ENCODE data around the gene CELSR2. TPM values are rescaled to one million over a fixed set of nuclear protein-coding genes. Genes with fewer than 3 reads are reported as not detected.

The CELSR2 gene
- total and polyA plus RNA-seq, 7 donors = 0.69 to 12.5 (median 6.9) TPM

GRCh38 chr1:109267743-109268300 lies 18.5 kb downstream of the CELSR2 start:
- ATAC-seq (no peak), DNase-seq (peak in 1 of 2 donors; percentile 35)
- WGBS, 3 donors = 82 to 87% (median 86%) methylated on average over 17 of the region's 17 CpGs
- TF ChIP-seq CTCF (IDR thresholded peaks at IDR 0.05) = no peak
- intact Hi-C loops (cut with DNase I) = no loop called here
- H3K4me1 ChIP-seq = no peaks in the 10 kb centered on the region
- no peaks in the 10 kb centered on the region for H3K9me3 ChIP-seq
- H3K36me3 ChIP-seq (ENCODE audit: insufficient read depth in 1 of 2, low read depth in 1 of 2) = peaks cover 0 to 23% of the 10 kb centered on the region in 2 donors
- H3K27ac ChIP-seq = no peak overlapping the region
- H3K4me3 ChIP-seq = no peak overlapping the region
- no peaks in the 10 kb centered on the region for H3K27me3 ChIP-seq (ENCODE audit: insufficient read depth in 3 of 3, low read length in 2 of 3)

- Histone ChIP-seq H3K36me3 (ENCODE audit: insufficient read depth in 1 of 2, low read depth in 1 of 2) (peaks cover 0 to 27% of the 10 kb centered on the region in 2 donors), H3K27me3 (ENCODE audit: insufficient read depth in 3 of 3, low read length in 2 of 3) (no peaks in the 10 kb centered on the region), H3K4me1 (no peaks in the 10 kb centered on the region), H3K4me3 (no peak overlapping the region), H3K9me3 (no peaks in the 10 kb centered on the region), H3K27ac (no peak overlapping the region)
- ATAC-seq (no peak), DNase-seq (peak; percentile 6 to 46)
- intact Hi-C loops (cut with DNase I) = no loop called here
- TF ChIP-seq CTCF (IDR thresholded peaks at IDR 0.05) = no peak
- 85 to 88% (median 85%) methylated on average over 29 of the region's 29 CpGs for WGBS, 3 donors
Observed at GRCh38 chr1:109268431-109269211, 19.3 kb downstream of the CELSR2 start.

- 84 to 90% (median 85%) methylated on average over 33 of the region's 33 CpGs for WGBS, 3 donors
- no peak for TF ChIP-seq CTCF (IDR thresholded peaks at IDR 0.05)
- DNase-seq = peak in 1 of 2 donors; percentile 43
Observed at GRCh38 chr1:109269212-109269980, 20.1 kb downstream of the CELSR2 start.

GRCh38 chr1:109269981-109270622 lies 20.8 kb downstream of the CELSR2 start:
- no peak for ATAC-seq
- intact Hi-C loops (cut with DNase I) = no loop called here
- H3K9me3 ChIP-seq = no peaks in the 10 kb centered on the region
- WGBS, 3 donors = 89 to 95% (median 94%) methylated on average over 17 of the region's 17 CpGs
- H3K36me3 ChIP-seq (ENCODE audit: insufficient read depth in 1 of 2, low read depth in 1 of 2) = peaks cover 0 to 24% of the 10 kb centered on the region in 2 donors
- no peaks in the 10 kb centered on the region for H3K27me3 ChIP-seq (ENCODE audit: insufficient read depth in 3 of 3, low read length in 2 of 3)
- no peak for TF ChIP-seq CTCF (IDR thresholded peaks at IDR 0.05)
- no peak overlapping the region for H3K4me3 ChIP-seq
- no peaks in the 10 kb centered on the region for H3K4me1 ChIP-seq
- peak in 1 of 2 donors; percentile 37 for DNase-seq
- no peak overlapping the region for H3K27ac ChIP-seq

More at GRCh38 chr1:109269212-109269980, 20.1 kb downstream of the CELSR2 start:
- ATAC-seq = no peak
- H3K27me3 ChIP-seq (ENCODE audit: insufficient read depth in 3 of 3, low read length in 2 of 3) = no peaks in the 10 kb centered on the region
- H3K27ac ChIP-seq = no peak overlapping the region
- no peaks in the 10 kb centered on the region for H3K4me1 ChIP-seq
- peaks cover 0 to 27% of the 10 kb centered on the region in 2 donors for H3K36me3 ChIP-seq (ENCODE audit: insufficient read depth in 1 of 2, low read depth in 1 of 2)
- H3K9me3 ChIP-seq = no peaks in the 10 kb centered on the region
- H3K4me3 ChIP-seq = no peak overlapping the region
- intact Hi-C loops (cut with DNase I) = no loop called here
